IMR-90 (cell line): ENCODE measurements around the gene IGSF10.

Experiments
- BHLHE40 ChIP-seq: fragments of 150-350 bp; IDR thresholded peaks from 2 replicates; pipeline ENCODE4 v1.6.1; 2016; ENCODE audit warnings: mild to moderate bottlenecking, low read depth, low read length
- CEBPB ChIP-seq: IDR thresholded peaks from 2 replicates; pipeline ENCODE4 v1.6.1; 2012; ENCODE audit warnings: low read depth, low read length, improper control_type of control experiment
- CHD1 ChIP-seq: IDR thresholded peaks from 2 replicates; pipeline ENCODE4 v1.6.1; 2012; ENCODE audit warnings: low read depth, low read length, improper control_type of control experiment
- MAFK ChIP-seq: IDR thresholded peaks from 2 replicates; pipeline ENCODE4 v1.6.1; 2012; ENCODE audit warnings: low read depth, low read length, improper control_type of control experiment
- MXI1 ChIP-seq: IDR thresholded peaks from 2 replicates; pipeline ENCODE4 v1.6.1; 2012; ENCODE audit warnings: low read depth, mild to moderate bottlenecking, low read length, moderate library complexity, borderline replicate concordance
- NFE2L2 ChIP-seq: fragments of 150-350 bp; IDR thresholded peaks from 2 replicates; pipeline ENCODE4 v1.6.1; 2016; ENCODE audit warnings: low read depth, mild to moderate bottlenecking, low read length
- POLR2A ChIP-seq: IDR thresholded peaks from 2 replicates; pipeline ENCODE4 v1.6.1; 2012; ENCODE audit warnings: mild to moderate bottlenecking, low read depth, low read length
- RAD21 ChIP-seq: IDR thresholded peaks from 2 replicates; pipeline ENCODE4 v1.6.1; 2012; ENCODE audit warnings: low read length, improper control_type of control experiment
- RCOR1 ChIP-seq: IDR thresholded peaks from 2 replicates; pipeline ENCODE4 v1.6.1; 2012; ENCODE audit warnings: mild to moderate bottlenecking, low read length, improper control_type of control experiment; ENCODE audit not compliant: insufficient replicate concordance
- RFX5 ChIP-seq: IDR thresholded peaks from 2 replicates; pipeline ENCODE4 v1.8.0; 2012; ENCODE audit warnings: low read depth, mild to moderate bottlenecking, low read length, moderate library complexity
- SMC3 ChIP-seq: fragments of 150-350 bp; IDR thresholded peaks from 2 replicates; pipeline ENCODE4 v1.6.1; 2016; ENCODE audit warnings: low read depth, mild to moderate bottlenecking, antibody characterized with exemption, low read length, moderate library complexity
- TF ChIP-seq, protein P1 (sequence below): conservative IDR thresholded peaks from 2 replicates; pipeline ENCODE4 v1.5.1; 2012; ENCODE audit warnings: mild to moderate bottlenecking, low read depth, low read length, improper control_type of control experiment
- TF ChIP-seq, protein P2 (sequence below): fragments of 150-350 bp; IDR thresholded peaks from 2 replicates; pipeline ENCODE4 v1.6.1; 2017; ENCODE audit warnings: mild to moderate bottlenecking, antibody characterized with exemption, low read length, low read depth

DNA sequence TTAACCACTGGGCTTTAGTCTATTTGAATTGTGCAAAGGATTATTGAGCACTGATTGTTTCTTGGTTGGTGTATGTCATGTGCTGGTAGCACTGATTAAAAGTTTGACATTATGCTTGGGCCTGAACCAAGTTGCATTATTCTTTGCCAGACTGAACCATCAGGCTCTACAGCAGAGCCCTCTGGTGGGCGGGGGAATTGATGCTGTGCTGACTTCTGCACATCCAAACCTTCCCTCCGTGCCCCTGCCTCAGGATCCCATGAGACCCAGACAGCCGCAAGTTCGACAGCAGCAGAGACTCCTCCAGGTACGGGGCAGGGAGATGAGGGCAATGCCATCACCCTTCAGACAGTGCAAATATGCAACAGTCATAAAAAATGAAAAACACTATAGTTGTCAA lies 47.9 kb downstream of the IGSF10 start:
- TF ChIP-seq, protein P1, sequence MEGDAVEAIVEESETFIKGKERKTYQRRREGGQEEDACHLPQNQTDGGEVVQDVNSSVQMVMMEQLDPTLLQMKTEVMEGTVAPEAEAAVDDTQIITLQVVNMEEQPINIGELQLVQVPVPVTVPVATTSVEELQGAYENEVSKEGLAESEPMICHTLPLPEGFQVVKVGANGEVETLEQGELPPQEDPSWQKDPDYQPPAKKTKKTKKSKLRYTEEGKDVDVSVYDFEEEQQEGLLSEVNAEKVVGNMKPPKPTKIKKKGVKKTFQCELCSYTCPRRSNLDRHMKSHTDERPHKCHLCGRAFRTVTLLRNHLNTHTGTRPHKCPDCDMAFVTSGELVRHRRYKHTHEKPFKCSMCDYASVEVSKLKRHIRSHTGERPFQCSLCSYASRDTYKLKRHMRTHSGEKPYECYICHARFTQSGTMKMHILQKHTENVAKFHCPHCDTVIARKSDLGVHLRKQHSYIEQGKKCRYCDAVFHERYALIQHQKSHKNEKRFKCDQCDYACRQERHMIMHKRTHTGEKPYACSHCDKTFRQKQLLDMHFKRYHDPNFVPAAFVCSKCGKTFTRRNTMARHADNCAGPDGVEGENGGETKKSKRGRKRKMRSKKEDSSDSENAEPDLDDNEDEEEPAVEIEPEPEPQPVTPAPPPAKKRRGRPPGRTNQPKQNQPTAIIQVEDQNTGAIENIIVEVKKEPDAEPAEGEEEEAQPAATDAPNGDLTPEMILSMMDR = no peak
- TF ChIP-seq CEBPB = no peak
- TF ChIP-seq POLR2A = no peak
- TF ChIP-seq SMC3 = no peak
- TF ChIP-seq RAD21 = no peak
- no peak for TF ChIP-seq NFE2L2
- no peak for TF ChIP-seq BHLHE40
- TF ChIP-seq, protein P2, sequence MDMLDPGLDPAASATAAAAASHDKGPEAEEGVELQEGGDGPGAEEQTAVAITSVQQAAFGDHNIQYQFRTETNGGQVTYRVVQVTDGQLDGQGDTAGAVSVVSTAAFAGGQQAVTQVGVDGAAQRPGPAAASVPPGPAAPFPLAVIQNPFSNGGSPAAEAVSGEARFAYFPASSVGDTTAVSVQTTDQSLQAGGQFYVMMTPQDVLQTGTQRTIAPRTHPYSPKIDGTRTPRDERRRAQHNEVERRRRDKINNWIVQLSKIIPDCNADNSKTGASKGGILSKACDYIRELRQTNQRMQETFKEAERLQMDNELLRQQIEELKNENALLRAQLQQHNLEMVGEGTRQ = no peak
- no peak for TF ChIP-seq RFX5
- no peak for TF ChIP-seq MAFK
- TF ChIP-seq RCOR1 = no peak
- TF ChIP-seq MXI1 = no peak
- TF ChIP-seq CHD1 = no peak
